ENCODE measurements around the gene SEMA6A.

The SEMA6A gene

DNA sequence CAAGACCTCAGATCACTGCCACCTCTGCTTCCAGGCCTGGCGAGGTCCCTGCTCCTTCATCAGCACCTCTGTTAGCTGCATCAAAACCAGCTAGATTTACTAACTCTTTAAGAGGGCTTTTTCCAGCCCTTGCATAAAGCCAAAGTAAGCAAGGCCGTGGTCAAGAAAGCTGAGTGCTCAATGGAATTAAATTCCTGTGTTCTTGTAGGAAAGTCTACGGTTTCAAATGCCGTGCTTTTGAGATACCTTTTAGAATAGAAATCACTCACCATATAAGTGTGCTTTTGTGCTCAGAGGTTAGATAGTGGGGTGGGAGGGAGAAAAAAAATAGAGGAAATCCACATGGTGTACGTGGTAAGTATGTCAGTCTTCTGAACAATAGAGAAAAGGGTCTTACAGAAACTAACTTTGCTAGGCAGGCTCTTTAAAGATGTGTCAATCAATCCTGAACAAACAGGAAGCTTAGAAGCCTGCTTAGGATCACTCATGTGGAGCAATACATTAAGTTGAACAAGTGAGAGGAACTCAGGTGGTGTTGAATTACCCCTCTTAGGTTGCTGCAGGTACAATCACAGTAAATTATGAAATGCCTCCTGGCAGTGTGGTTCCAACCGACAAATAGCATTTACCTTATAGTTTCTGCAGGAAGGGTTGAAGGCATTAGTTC, 79.7 kb downstream of the SEMA6A start:
- no peak for DNase-seq (ENCODE audit: low read depth in 3 of 3)

DNA sequence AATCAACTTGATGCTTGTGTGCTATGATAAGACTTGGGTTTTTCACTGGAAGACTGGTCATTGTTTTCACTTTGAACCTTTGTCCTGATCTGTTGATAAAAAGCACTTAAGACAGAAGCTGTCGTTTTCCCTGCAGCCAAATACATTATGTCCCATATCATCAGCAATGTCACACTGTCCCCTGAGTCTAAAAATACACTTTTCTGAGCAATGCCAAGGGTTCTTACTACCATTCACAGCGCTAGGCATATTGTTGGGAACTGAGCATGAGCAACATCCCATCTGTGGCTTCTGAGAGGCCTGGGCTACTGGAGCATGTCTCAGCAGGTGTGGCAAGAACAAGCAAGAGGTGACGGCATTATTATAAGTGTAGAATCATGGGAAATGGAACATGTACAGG, 81.8 kb downstream of the SEMA6A start:
- DNase-seq (ENCODE audit: low read depth in 3 of 3) = no peak

DNA sequence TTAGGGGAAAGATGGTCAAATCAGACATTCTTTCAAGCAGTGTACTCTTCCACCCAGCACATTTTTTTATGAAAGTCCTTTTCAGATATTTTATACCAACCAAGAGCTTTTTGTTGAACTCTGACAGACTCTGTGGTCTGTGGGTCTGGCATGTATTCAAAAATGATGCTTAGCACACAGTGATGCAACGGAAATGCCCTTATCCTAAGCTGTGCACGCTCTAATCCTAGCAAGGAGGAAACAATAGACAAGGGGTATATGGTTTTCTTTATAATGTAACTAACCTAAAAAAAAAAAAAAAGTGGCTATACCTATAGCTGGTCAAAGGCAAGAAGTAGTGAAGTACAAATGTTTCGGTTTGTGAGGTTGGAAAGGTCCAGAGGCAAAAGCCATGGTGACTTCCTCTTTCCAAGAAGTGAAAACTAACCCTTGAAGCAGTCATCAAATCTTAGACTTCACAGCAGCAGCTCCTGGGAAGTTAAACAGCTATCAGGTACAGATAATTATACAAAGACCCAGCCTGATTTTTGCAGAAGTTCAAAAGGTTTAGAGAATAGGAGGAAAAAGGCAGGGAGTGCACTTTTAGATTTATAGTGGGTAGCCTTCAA, 82.5 kb downstream of the SEMA6A start:
- DNase-seq (ENCODE audit: low read depth in 3 of 3) = no peak

DNA sequence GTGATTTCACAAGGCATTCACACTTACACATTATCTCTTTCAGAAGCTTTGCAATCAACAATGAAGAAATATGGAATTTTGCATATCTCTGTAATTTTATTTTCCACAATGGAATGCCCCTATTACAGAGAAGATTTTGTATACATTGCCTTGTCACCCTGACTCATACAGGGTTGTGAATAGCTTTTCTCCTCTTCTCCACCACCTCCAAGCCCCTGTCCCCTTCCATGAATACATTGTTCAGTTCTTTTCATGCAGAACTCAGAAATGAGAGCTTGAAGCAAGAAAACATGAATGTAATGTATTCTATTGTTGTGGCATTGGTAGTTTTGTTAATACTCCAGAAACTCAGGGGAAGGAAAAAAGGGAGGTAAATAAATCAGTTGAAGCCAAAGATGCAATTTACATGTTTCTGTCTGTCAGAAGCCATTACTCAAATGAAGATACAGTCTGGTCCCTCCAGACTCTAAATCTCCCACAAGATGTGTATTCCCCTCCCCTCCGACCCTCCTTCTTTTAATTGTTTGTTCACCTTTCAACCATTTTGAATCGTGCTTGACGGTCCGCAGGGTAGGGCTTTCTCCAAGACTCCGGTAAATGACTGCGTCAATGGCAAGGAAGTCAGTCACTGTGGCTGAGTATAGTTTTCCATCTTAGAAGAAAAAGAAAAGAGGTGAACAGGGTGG, 86.1 kb downstream of the SEMA6A start:
- no peak for DNase-seq (ENCODE audit: low read depth in 3 of 3)

- no peak for DNase-seq (ENCODE audit: low read depth in 3 of 3)
Measured at GRCh38 chr5:116487045-116487444, 87.6 kb downstream of the SEMA6A start.

DNA sequence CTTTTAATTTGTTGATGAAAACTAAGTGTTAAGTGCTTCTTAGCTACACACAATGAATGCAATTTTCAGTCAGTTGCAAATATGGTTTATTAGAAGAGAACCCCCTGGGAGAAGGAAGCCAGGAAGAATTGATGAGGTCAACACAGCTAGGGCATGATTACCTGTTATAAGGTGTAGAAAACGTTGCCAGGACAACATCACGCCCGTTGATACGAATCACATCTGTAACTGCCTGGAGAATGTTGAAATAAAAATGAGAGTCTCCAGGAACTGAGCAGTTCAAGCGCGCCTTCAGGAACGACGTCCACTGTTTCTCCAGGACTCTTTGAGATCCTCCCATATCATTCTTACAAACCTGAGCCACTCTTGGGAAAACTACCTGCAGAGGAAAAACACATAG, 88.0 kb downstream of the SEMA6A start:
- no peak for DNase-seq (ENCODE audit: low read depth in 3 of 3)

- DNase-seq (ENCODE audit: low read depth in 3 of 3) = no peak
Measured at GRCh38 chr5:116484645-116485044, 90.0 kb downstream of the SEMA6A start.

GRCh38 chr5:116482394-116482793, 92.2 kb downstream of the SEMA6A start:
- DNase-seq (ENCODE audit: low read depth in 3 of 3) = no peak

- no peak for DNase-seq (ENCODE audit: low read depth in 3 of 3)
Measured at GRCh38 chr5:116480894-116481510, 93.6 kb downstream of the SEMA6A start.

DNA sequence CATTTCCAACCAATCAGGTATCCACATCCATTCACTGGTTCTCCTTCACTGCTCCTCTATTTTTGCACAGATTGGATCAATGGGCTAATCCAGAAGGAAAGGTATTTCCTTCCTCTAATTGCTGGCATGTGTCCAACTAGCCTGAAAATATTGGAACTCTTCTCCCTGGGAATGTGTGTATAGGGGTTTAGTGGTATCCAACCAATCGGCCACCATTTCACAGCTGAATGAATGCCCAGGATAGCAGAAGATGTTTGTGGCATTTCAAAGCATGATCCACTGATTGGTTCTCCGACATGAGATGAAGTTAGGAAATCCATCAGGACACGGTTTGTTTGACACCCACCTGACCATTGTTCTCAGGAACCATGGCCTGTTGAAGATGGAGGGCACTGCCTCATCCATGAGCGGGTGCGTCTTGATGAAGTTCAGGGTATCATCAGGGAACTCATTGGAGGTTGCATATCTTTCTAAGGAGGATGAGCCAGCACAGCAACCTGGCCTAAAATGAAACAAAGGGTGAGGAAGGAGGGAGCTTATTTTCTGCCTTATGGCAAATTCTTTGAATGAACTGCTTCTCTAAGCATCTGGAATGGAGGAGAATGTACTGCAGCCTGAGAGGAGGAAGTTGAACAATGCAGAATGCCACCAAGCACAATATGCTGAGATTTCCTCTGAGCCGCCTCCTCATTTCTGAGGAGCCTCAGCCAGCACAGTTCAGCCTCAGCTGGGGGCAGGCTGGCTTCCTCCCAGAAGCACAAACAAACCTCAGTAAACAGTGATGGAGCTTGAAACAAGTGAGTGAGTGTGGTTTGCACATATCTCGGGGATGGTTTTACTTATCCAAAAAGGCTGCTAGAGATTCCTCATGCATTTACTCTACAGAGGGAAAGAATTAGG, 94.6 kb downstream of the SEMA6A start:
- no peak for DNase-seq (ENCODE audit: low read depth in 3 of 3)

- DNase-seq (ENCODE audit: low read depth in 3 of 3) = no peak
Measured at GRCh38 chr5:116478491-116478890, 96.1 kb downstream of the SEMA6A start.

- no peak for DNase-seq (ENCODE audit: low read depth in 3 of 3)
Measured at GRCh38 chr5:116476897-116477537, 97.6 kb downstream of the SEMA6A start.

DNA sequence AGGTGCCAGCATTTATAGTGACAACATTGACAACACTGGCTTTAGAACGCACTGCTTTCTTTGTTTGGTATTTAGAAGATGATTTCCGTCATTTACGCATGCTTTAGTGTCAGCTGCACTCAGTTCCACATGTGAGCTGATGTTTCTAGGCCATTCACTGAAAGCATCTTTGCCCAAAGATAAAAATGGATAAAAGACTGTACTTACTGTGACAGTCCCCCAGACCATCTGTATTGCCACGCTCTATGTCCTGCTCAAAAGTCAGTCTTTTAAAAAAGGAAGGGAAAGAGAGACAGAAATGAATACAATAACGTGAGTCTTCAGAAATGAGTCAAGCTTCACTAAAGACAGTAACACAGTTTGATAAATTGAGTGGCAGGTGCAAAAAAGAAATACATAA, 99.3 kb downstream of the SEMA6A start:
- no peak for DNase-seq (ENCODE audit: low read depth in 3 of 3)

DNA sequence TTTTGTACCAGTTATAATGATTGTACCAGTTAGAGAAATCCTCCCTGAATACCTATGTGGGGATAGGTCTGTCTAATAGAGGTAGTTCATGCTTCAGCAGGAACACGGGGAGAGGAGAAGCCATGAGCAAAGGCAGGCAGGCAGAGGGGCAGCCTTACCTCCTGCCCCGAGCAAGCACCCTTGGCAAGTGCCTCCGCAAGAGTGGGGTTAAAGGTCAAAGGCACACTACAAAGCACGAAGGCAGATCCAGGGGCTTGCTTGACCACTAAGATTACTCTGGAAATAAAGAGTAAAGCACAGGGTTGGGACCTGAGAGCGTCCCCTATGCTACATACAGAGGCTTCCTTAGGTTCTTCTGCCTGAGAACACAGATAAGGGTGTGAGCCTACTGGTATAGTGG, 100.9 kb downstream of the SEMA6A start:
- DNase-seq (ENCODE audit: low read depth in 3 of 3) = no peak

GRCh38 chr5:116472274-116472673, 102.3 kb downstream of the SEMA6A start:
- no peak for DNase-seq (ENCODE audit: low read depth in 3 of 3)

GRCh38 chr5:116469631-116470030, 105.0 kb downstream of the SEMA6A start:
- DNase-seq (ENCODE audit: low read depth in 3 of 3) = no peak

DNA sequence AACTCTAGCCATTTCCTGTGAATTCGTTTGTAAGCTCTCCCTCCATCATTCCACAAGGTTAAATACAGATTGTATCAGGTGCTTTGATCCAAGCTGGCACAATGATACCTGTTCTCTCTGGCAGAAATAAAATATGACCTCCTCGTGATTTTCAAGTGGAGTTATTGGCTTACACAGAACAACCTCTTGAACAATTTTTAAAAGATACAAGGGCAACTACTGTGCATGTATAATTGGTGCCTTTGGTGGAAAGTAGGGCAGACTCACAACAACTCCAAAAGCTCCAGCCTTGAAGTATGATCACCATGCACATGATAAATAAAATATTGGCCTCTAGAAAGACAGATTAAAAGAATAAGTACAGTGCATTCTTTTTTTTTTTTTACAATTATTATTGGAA, 106.0 kb downstream of the SEMA6A start:
- no peak for DNase-seq (ENCODE audit: low read depth in 3 of 3)

DNA sequence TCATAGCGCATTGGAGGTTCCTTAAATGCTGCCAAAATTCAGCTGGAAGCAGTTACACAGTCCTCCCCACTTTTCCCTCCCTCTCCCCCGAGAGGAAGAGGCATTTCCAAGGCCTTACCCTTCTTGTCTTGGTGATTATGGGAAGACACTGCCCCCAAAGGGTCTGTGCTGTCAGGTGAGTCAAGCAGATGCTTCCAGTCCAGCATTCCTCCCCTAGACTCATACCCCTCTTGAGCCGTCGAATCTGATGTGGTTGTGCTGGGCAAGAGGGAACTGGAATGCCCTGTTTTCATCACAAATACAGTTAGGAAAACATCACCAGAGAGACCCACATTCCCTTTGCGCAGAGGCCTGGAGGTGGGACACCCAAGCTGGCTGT, 107.2 kb downstream of the SEMA6A start:
- DNase-seq (ENCODE audit: low read depth in 3 of 3) = no peak

DNA sequence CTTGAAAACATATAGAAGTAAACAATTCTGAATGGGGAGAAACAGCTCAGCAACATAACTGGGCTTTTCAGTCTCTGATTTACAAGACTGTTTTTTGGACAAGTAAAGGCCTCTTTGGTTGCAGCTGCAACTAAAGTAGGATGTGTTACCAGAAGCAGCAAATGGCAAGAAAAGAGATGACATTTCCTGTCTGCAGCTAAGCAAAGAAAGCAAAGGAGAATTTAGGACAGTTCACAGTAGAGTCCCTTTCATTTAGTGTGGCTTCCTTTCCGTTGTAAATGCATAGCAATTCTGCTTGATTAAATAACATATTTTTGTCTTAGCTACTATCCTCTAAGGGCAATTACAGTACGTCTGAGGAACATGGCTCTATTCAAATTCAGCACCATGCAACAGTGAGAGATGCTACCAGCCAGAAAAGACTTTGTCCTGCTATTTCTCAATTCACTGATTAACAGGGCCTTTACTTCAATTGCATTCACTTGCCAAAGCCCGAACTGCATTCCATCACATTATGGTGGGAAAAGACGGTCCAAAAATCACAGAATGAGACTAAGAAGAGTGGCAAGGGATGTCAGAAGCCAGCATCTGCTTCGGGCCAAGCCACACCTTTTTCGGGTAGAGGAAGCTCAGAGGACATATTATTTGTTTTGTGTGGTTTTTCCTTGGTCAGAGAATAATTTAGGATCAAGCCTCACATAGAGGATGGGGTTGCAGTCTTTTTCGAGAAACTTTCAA, 107.7 kb downstream of the SEMA6A start:
- DNase-seq (ENCODE audit: low read depth in 3 of 3) = no peak

- no peak for DNase-seq (ENCODE audit: low read depth in 3 of 3)
Measured at GRCh38 chr5:116465411-116465810, 109.2 kb downstream of the SEMA6A start.
